LHCN-M2 (cell line): ENCODE results near the gene DOCK7. TPM values are rescaled to one million over a fixed set of nuclear protein-coding genes. Genes with fewer than 3 reads are reported as not detected.

ENCODE experiments used
- DNase-seq: peaks from one replicate; pipeline ENCODE4 v3.0.0-alpha.2; 2012; ENCODE audit warnings: low read depth
- total RNA-seq: library from RNA; depleted of rRNA; stranded (reverse); fragments of >200 nt; gene quantifications from 2 replicates; pipeline ENCODE4 v1.2.3, GENCODE V29; 2014

The DOCK7 gene
- total RNA-seq, 1 experiment from 2014 or later, result 52.2 TPM

- no peak for DNase-seq
These were observed 237.9 kb downstream of the DOCK7 start for GRCh38 chr1:62450301-62450700.

DNA sequence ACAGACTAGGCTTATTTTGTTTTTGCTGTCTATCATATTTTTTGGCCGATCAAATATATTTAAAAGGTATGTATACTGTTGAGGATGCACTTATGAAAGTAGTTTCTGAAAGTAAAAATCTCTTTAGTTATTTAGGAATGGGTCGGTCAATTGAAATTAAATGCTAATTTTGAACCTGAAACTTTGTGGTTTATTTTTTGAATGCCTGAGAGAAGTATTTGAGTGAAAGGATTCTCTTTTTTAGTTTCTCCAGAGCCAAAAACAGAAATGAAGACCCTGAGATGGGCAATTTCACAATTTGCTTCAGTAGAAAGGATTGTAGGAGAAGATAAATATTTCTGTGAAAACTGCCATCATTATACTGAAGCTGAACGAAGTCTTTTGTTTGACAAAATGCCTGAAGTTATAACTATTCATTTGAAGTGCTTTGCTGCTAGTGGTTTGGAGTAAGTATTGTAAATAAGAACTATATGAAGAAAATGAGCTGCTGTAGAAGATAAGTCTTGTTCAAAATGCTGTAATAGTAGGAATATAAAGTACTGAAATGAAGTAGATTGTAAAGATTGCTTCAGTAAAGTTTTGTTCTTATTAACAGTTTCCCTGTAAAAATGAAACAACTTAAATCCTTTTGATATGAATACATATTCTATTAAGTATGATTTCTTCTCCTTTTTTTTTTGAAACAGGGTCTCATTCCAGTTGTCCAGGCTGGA is 239.8 kb downstream of the DOCK7 start:
- DNase-seq, result no peak

GRCh38 chr1:62444701-62445100 is 243.5 kb downstream of the DOCK7 start:
- DNase-seq, result no peak

GRCh38 chr1:62439652-62440371 is 248.4 kb downstream of the DOCK7 start:
- no peak for DNase-seq

GRCh38 chr1:62438163-62438562 is 250.0 kb downstream of the DOCK7 start:
- no peak for DNase-seq

- no peak for DNase-seq
These were observed 250.8 kb downstream of the DOCK7 start for GRCh38 chr1:62437273-62437940.

DNA sequence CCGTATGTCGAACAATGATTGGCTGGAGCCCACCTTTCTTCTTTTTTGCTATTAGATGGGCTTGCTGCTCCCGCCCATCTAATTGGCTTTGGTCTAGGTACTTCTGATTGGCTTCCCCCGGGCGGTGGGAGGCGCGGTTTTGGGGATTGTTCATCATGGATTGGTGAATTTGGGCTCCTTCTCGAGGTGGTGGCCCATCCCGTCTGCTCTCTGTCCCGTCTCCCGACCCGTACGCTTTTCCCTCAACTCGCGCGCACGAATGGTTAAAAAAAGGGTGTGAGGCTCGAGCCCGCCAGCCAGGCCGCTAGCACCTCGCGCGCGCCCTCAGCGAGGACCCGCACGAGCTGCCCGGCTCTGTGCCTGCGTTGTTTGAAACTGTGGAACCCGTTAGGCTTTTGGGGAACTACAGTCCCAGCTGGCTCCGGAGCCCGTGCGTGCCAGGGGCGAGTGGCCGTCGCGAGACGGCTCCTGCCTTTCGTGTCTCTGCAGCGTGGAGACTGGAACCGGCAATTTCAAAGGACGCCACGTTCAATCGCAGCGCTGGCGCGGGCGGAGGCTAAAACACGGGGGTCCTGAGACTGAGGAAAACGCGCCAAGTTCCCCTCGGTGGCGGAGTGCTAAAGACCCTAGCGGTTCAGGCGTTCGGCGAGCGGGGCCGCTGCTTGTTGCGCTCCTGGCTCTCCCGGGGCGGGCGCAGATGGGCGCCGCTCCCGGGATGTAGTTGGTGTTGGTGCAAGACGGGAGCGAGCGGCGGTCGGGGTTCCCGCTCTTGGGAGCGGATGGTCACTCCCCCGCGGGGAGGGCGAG is 251.5 kb downstream of the DOCK7 start, which contains the start of gene USP1:
USP1 (plus strand) TSS at position 584 of the 807 bp plus-strand sequence. CDS start 2,819 bp downstream, outside the sequence.
- DNase-seq, result peak; percentile 100

DNA sequence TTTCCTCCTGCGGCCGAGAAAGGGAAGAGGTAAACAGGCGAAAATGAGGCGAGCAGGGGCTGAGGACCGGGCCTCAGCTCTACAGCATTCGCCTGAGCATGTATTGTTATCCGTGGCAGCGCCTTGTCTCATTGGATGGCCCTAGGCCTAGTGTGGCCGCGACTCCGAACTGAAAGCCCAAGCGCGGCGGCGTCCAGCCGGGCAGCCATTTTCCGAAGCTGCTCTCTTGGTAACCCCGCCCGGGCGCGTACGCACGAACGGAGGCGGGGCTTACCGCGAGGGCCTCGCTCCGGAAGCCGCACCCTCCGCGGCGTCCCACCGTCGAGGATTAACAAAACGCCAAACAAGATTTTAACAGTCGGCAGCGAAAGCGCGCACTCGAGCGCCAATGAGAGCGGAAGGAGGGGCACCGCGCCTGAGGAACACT is 252.1 kb downstream of the DOCK7 start:
- DNase-seq, result no peak

DNA sequence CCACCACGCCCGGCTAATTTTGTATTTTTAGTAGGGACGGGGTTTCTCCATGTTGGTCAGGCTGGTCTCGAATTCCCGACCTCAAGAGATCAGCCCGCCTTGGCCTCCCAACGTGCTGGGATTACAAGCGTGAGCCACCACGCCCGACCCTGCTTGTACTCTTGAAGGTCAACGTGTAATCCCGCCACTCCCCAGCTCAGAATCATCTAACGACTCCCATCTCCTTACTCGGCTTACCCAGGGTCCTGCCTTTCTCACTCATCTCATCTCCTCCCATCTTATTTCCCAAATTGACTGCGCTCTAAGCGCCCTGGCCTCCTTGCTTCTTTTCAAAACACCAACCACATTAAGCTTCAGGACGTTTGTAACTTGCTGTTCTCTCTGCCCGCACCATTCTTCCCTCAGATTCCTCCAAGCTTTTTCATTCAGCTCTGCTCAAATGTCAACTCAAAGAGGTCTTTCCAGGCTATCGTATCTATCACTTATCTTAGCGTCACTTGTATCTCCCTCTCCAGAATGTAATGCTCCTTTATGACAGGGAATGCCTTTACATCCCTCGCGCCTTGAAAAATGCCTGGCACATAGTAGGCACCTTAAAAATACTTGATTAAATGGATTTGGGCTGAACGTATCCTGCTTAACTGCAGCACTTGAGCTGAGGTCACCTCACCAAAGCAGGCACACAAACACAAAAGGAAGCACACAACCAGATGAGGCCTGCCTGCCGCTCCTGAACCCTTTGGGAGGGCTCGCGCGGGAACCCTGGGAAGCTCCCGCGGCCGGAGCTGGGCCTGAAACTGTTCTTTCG is 252.8 kb downstream of the DOCK7 start:
- DNase-seq, result no peak

DNA sequence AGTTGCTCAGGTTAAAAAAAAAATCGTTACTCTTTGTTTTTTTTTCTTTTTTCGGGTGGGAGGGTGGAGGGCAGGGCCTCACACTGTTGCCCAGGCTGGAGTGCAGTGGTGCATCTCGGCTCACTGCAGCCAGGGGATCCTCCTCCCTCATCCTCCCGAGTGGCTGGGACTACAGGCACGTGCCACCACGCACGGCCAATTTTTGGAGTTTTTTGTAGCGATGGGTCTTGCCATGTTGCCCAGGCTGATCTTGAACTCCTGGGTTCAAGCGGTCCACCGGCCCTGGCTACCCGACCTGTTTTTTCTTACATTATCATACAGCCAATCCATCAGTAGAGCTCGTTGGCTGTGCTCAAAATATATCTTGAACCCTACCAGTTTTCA is 253.6 kb downstream of the DOCK7 start:
- DNase-seq, result no peak

DNA sequence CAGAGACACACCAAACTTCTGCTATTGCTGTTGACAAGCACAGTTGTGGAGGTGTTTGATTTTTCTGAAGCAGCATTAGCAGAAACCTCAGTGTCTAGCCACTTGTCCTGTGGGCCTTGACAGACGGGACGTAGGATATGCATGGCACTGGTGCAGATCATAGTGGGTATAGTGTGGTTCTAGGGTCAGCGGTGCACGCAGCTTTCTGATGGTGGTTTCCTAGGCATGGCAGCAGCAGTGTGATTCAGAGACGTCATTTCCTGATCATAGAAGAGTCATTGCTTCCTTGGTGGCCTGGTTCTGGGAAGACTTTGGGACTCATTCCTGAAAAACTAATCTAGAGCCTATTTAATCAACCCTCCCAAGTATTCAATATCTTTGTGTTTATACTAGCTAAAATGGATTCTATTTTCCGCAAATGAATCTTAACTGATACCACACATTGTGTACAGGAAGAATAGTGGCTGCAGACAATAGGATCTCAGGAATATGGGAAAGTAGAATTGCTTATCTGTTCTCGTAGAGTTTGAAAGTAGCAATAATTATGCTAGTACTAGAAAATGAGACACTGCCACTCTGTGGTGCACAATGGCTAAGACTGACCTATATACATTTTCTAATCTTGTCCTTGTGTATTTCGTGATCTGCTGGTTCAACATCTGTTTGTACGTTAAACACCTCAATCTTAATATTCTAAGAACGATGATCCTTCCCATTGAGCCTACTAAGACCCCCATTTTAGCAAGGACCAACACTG is 254.1 kb downstream of the DOCK7 start:
- DNase-seq, result no peak

DNA sequence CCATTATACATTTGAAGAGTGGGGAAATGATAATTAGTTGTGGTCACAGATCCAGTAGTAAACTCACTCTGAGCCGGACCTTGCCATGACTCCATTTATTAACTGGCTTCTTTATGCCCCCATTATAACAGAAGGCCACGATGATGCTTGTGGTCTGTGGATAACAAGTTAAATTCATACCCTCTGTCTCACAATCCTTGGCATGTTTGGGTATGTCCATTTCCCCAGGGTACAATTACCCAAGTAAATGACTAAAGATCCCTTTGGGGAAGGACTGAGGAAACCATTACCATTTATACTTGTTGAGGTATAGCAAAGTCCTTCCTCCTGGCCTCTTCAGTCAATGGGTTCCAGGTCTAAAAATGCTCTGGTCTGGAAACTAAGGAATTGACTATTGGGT is 258.6 kb downstream of the DOCK7 start:
- DNase-seq, result no peak

DNA sequence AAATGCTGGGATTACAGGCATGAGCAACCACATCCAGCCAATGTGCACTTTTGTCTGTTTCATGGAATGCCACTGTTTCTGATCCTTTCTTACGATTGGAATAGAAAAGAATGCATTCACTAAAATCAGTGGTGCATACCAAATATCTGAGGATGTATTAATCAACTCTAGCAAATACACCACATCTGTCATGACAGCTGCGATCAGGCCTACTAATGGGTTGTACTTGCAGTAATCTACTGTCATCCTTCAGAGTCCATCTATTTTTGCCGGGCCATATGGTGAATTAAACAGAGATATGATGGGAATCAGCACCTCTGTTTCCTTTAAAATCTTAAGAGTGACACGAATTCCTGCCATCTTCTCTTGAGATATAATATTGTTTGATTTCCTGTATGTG is 259.8 kb downstream of the DOCK7 start:
- peak; percentile 40 for DNase-seq

DNA sequence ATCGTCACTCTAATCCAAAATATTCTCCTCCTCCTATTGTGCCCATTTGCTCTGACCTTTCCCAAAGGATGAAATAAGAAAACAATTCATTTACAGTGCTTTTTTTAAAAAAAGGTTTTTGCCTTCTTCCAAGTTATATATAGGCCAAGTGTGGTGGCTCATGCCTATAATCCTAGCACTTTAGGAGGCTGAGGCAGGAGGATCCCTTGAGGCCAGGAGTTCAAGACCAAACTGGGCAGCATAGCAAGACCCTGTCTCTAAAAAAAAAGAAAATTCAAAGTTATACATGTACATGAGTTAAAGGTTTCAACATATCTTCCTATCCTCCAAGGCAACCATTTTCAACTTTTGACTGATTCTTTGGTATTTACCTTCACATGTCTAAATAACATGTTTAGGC is 261.4 kb downstream of the DOCK7 start:
- DNase-seq, result no peak

DNA sequence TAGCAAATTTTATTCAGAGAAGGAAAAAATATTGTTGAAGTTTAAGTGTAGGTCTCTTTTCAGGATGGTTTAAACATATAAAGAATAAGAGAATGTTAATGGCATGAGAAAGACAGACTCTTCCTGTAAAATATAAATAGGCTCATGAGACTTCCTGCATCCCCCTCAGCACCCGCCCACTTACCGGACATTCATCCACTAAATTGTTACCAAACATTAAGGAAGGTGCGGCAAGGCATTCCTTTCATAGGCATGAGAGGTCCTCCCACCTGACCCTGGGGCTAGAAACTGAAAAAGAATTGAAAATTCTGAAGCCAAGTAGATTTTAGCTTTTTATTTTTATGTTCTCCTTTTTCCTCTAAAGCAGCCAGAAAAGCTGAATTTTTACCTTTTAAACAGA is 261.9 kb downstream of the DOCK7 start:
- no peak for DNase-seq

GRCh38 chr1:62425041-62425440 is 263.1 kb downstream of the DOCK7 start:
- no peak for DNase-seq

DNA sequence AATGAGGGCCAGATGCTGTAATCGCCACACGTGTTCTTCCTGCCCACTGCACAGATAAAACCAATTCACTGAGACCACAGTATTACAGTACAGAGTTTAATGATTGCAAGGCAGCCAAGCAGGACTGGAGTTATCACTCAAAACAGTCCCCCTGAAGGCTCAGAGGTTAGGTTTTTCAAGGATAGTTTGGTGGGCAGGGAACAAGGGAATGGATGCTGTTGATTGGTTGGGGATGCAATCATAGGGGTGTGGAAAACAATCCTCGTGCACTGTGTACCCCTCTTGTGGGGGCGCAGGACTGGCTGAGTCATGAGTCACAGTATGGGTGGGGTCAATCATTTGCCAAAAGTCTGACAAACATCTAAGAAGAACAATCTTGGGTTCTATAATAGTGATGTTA is 263.8 kb downstream of the DOCK7 start:
- DNase-seq, result no peak

DNA sequence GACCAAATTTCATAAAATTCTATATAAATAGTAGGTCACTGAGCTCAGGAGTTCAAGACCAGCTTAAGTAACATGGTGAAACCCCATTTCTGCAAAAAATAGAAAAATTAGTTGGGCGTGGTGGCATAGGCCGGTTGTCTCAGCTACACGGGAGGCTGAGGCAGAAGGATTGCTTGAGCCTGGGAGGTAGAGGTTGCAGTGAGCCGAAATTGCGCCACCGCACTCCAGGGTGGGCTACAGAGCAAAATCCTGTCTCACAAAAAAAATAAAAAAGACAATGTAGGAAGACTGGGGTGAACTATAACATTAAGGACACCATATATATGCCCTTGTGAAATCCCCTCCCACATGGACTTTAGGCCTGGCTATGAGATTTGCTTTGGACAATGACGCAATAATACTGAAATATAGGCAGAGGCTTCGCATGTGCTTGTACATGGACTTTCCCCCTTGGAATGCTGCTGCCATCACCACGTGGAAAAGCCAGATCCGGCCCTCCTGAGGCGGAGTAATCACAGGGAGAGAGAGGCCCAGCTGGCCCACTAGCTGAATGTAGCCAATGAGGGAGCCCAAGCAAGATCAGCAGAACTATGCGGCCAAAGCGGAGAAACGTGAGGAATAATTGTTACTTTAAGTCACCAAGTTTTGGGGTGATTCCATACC is 264.5 kb downstream of the DOCK7 start:
- no peak for DNase-seq

GRCh38 chr1:62420214-62420613 is 268.0 kb downstream of the DOCK7 start:
- DNase-seq, result no peak
